ENCODE measurements around the gene DCDC1.

GRCh38 chr11:30916764-30917163 is 452.8 kb downstream of the DCDC1 start:
- no peak for TF ChIP-seq MAZ (CRISPR knock-in tag; conservative IDR thresholded peaks at IDR 0.05 in 1 of 2, IDR thresholded peaks at IDR 0.05 in 1 of 2)
- no peak for TF ChIP-seq SMAD3 (CRISPR knock-in tag; conservative IDR thresholded peaks at IDR 0.05)
- no peak for TF ChIP-seq KLF13 (tag; IDR thresholded peaks at IDR 0.05; ENCODE audit: borderline replicate concordance, low read depth)
- TF ChIP-seq LEF1 (IDR thresholded peaks at IDR 0.05), result no peak
- no peak for TF ChIP-seq CTCF (IDR thresholded peaks at IDR 0.05 in 2 of 3, conservative IDR thresholded peaks at IDR 0.05 in 1 of 3; ENCODE audit: insufficient read depth in 2 of 3, low read depth in 1 of 3, low read length in 3 of 3)
- no peak for TF ChIP-seq EP300 (IDR thresholded peaks at IDR 0.05; ENCODE audit: low read length)
- no peak for TF ChIP-seq POLR2AphosphoS5 (IDR thresholded peaks at IDR 0.05; ENCODE audit: control insufficient read depth, insufficient read depth, low read depth, low read length)
- no peak for TF ChIP-seq HDAC2 (IDR thresholded peaks at IDR 0.05)
- no peak for TF ChIP-seq CBFA2T2 (conservative IDR thresholded peaks at IDR 0.05)

Measured in K562 (cell line).